ENCODE data around the gene LGI2. TPM values are rescaled to one million over a fixed set of nuclear protein-coding genes. Genes with fewer than 3 reads are reported as not detected.
"Not testable (repeated sequence)": the region's sequence is repeated elsewhere in the genome, so short reads cannot be mapped to it uniquely, and the experiment has no call there.

Gene LGI2
- polyA plus RNA-seq, 1 of the 3 experiments (the other 2 are of a cell fraction) = not detected

DNA sequence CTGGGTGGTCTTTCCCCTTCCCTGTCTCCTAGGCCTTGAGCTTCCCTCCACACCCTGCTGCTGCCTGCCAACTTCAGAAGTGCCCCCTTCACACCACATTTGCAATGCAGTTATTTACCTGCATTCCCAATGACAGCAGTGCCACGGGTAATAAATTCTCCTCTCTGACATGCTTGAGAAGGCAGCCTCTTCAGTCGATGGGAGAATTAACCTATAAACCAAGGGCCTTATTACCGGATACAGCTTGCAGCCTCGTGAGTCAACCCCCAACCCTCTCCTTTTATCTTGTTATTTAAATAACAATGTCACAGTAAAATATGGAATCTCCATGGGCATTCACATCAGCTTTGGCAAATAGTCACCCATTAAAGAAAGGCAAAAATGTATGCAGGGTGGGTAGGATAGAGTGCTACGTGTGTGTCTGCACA, 34.7 kb upstream of the LGI2 start:
- WGBS (ENCODE audit: low lambda C conversion rate) = 14% methylated on average over 5 of the region's 5 CpGs
- H3K36me3 ChIP-seq (replicated peaks in 1 of 2; ENCODE audit: control insufficient read depth in 1 of 2, insufficient read depth in 2 of 2, low read length in 1 of 2) = no peaks in the 10 kb centered on the region
- H3F3A ChIP-seq (replicated peaks; ENCODE audit: insufficient read depth) = no peaks in the 10 kb centered on the region
- H3K4me1 ChIP-seq (ENCODE audit: control insufficient read depth in 1 of 2, insufficient read depth in 2 of 2, low read depth in 1 of 2, low read length in 1 of 2) = no peaks in the 10 kb centered on the region
- no peaks in the 10 kb centered on the region for H4K20me1 ChIP-seq (ENCODE audit: insufficient read depth)
- no peak overlapping the region for H2AFZ ChIP-seq (ENCODE audit: low read depth)
- no peaks in the 10 kb centered on the region for H3K9me2 ChIP-seq
- no peak overlapping the region for H3K4me3 ChIP-seq (ENCODE audit: low read depth in 2 of 2, low read length in 1 of 2)
- H3K9ac ChIP-seq = no peak overlapping the region
- TF ChIP-seq EP300 (IDR thresholded peaks at IDR 0.05; ENCODE audit: borderline replicate concordance in 1 of 2, low read depth in 1 of 2, low read length in 1 of 2) = no peak
- DNase-seq = no peak
- no peaks in the 10 kb centered on the region for H3K79me2 ChIP-seq (ENCODE audit: insufficient read depth)
- no peak overlapping the region for H3K27ac ChIP-seq (ENCODE audit: low read depth in 2 of 2, low read length in 1 of 2)
- POLR2A ChIA-PET = no interaction called here
- peaks cover 22% of the 10 kb centered on the region for H3K27me3 ChIP-seq (ENCODE audit: insufficient read depth)
- H3K4me2 ChIP-seq = no peak overlapping the region
- CTCF ChIA-PET = no interaction called here
- no peaks in the 10 kb centered on the region; the same call in 1 of the 2 replicates for H3K9me3 ChIP-seq

DNA sequence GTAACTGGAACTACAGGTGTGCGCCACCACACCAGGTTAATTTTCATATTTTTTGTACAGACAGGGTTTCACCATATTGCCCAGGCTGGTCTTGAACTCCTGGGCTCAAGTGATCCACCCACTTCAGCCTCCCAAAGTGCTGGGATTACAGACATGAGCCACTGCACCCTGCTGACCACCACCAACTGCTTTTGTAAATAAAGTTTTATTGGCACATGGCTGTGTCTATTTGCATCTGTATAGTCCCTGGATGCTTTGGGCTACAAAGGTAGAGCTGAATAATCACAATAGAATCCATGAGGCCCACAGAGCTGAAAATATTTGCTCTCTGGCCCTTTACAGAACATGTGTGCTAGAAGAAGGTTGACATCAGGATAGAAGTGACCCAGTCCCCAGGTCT, 33.7 kb upstream of the LGI2 start:
- H3K9me2 ChIP-seq = not testable (repeated sequence)

DNA sequence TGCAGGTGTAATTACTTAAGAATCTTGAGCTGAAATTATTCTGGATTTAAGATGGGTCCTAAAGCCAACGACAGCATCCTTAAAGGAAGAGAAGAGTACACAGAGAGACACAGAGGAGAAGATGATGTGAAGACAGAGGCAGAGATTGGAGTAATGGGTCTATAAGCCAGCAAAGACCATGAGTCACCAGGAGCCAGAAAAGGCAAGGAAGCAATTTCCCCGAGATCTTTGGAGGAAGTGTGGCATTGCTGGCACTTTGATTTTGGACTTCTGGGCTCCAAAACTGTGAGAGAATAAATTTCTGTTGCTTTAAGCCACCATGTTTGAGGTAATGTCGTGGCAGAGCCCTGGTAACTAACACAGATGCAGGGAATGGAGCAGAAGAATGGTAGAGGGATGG, 32.4 kb upstream of the LGI2 start:
- H3K36me3 ChIP-seq (replicated peaks in 1 of 2; ENCODE audit: control insufficient read depth in 1 of 2, insufficient read depth in 2 of 2, low read length in 1 of 2) = no peaks in the 10 kb centered on the region
- TF ChIP-seq, protein P1, sequence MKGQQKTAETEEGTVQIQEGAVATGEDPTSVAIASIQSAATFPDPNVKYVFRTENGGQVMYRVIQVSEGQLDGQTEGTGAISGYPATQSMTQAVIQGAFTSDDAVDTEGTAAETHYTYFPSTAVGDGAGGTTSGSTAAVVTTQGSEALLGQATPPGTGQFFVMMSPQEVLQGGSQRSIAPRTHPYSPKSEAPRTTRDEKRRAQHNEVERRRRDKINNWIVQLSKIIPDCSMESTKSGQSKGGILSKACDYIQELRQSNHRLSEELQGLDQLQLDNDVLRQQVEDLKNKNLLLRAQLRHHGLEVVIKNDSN (IDR thresholded peaks at IDR 0.05; ENCODE audit: borderline replicate concordance, low read depth) = no peak
- TF ChIP-seq RCOR1 (IDR thresholded peaks at IDR 0.05; ENCODE audit: low read length) (no peak), SIN3A (IDR thresholded peaks at IDR 0.05; ENCODE audit: borderline replicate concordance, low read depth, low read length) (no peak), NRF1 (IDR thresholded peaks at IDR 0.05; ENCODE audit: low read depth, low read length) (no peak)
- TF ChIP-seq, protein P2, sequence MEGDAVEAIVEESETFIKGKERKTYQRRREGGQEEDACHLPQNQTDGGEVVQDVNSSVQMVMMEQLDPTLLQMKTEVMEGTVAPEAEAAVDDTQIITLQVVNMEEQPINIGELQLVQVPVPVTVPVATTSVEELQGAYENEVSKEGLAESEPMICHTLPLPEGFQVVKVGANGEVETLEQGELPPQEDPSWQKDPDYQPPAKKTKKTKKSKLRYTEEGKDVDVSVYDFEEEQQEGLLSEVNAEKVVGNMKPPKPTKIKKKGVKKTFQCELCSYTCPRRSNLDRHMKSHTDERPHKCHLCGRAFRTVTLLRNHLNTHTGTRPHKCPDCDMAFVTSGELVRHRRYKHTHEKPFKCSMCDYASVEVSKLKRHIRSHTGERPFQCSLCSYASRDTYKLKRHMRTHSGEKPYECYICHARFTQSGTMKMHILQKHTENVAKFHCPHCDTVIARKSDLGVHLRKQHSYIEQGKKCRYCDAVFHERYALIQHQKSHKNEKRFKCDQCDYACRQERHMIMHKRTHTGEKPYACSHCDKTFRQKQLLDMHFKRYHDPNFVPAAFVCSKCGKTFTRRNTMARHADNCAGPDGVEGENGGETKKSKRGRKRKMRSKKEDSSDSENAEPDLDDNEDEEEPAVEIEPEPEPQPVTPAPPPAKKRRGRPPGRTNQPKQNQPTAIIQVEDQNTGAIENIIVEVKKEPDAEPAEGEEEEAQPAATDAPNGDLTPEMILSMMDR (IDR thresholded peaks at IDR 0.05) = no peak
- ChIA-PET POLR2A (no interaction called here), CTCF (no interaction called here)
- H3K4me3 ChIP-seq (ENCODE audit: low read depth in 2 of 2, low read length in 1 of 2) = no peak overlapping the region
- no peak overlapping the region for H2AFZ ChIP-seq (ENCODE audit: low read depth)
- H3K27ac ChIP-seq (ENCODE audit: low read depth in 2 of 2, low read length in 1 of 2) = no peak overlapping the region
- no peaks in the 10 kb centered on the region for H3K4me1 ChIP-seq (ENCODE audit: control insufficient read depth in 1 of 2, insufficient read depth in 2 of 2, low read depth in 1 of 2, low read length in 1 of 2)
- DNase-seq = no peak
- no peaks in the 10 kb centered on the region for H3K9me2 ChIP-seq
- no peaks in the 10 kb centered on the region; the same call in 1 of the 2 replicates for H3K9me3 ChIP-seq
- H3F3A ChIP-seq (replicated peaks; ENCODE audit: insufficient read depth) = no peaks in the 10 kb centered on the region
- H3K79me2 ChIP-seq (ENCODE audit: insufficient read depth) = no peaks in the 10 kb centered on the region
- 0% methylated on average over 3 of the region's 3 CpGs for WGBS (ENCODE audit: low lambda C conversion rate)
- no peak overlapping the region for H3K9ac ChIP-seq
- peaks cover 19% of the 10 kb centered on the region for H3K27me3 ChIP-seq (ENCODE audit: insufficient read depth)
- H4K20me1 ChIP-seq (ENCODE audit: insufficient read depth) = no peaks in the 10 kb centered on the region
- no peak overlapping the region for H3K4me2 ChIP-seq

More for the DNA sequence above, 33.7 kb upstream of the LGI2 start:
- H3F3A ChIP-seq (replicated peaks; ENCODE audit: insufficient read depth); POLR2A ChIA-PET; H3K79me2 ChIP-seq (ENCODE audit: insufficient read depth); H4K20me1 ChIP-seq (ENCODE audit: insufficient read depth); H3K9me3 ChIP-seq; H3K4me1 ChIP-seq (ENCODE audit: control insufficient read depth in 1 of 2, insufficient read depth in 2 of 2, low read depth in 1 of 2, low read length in 1 of 2); H3K27ac ChIP-seq (ENCODE audit: low read depth in 2 of 2, low read length in 1 of 2); DNase-seq; H3K4me3 ChIP-seq (ENCODE audit: low read depth in 2 of 2, low read length in 1 of 2); H3K9ac ChIP-seq; H3K4me2 ChIP-seq; CTCF ChIA-PET; H3K36me3 ChIP-seq (replicated peaks in 1 of 2; ENCODE audit: control insufficient read depth in 1 of 2, insufficient read depth in 2 of 2, low read length in 1 of 2); H2AFZ ChIP-seq (ENCODE audit: low read depth): not testable (repeated sequence)
- 100% methylated on average over 1 of the region's 1 CpG for WGBS (ENCODE audit: low lambda C conversion rate)
- peaks cover 19% of the 10 kb centered on the region for H3K27me3 ChIP-seq (ENCODE audit: insufficient read depth)

All from SK-N-SH (cell line).